ENCODE data around the gene TTPAL.

Gene TTPAL

GRCh38 chr20:44496976-44497375 is 21.3 kb downstream of the TTPAL start:
- DNase-seq (ENCODE audit: low read depth): no peak

- no peak for DNase-seq (ENCODE audit: low read depth)
These were observed 22.1 kb downstream of the TTPAL start for GRCh38 chr20:44497761-44498160.

GRCh38 chr20:44500221-44500620 is 24.5 kb downstream of the TTPAL start:
- DNase-seq (ENCODE audit: low read depth): no peak

GRCh38 chr20:44501448-44501847 is 25.8 kb downstream of the TTPAL start:
- no peak for DNase-seq (ENCODE audit: low read depth)

GRCh38 chr20:44502968-44503367 is 27.3 kb downstream of the TTPAL start:
- no peak for DNase-seq (ENCODE audit: low read depth)

GRCh38 chr20:44504402-44505307 is 29.0 kb downstream of the TTPAL start:
- no peak for DNase-seq (ENCODE audit: low read depth)

- no peak for DNase-seq (ENCODE audit: low read depth)
These were observed 34.1 kb downstream of the TTPAL start for GRCh38 chr20:44509762-44510161.

GRCh38 chr20:44513871-44514270 is 38.2 kb downstream of the TTPAL start:
- DNase-seq (ENCODE audit: low read depth): no peak

- no peak for DNase-seq (ENCODE audit: low read depth)
These were observed 40.8 kb downstream of the TTPAL start for GRCh38 chr20:44516491-44516890.

- DNase-seq (ENCODE audit: low read depth): no peak
These were observed 41.8 kb downstream of the TTPAL start for GRCh38 chr20:44517454-44517853.

- DNase-seq (ENCODE audit: low read depth): no peak
These were observed 42.6 kb downstream of the TTPAL start for GRCh38 chr20:44518248-44518647.

GRCh38 chr20:44520881-44521280 is 45.2 kb downstream of the TTPAL start:
- no peak for DNase-seq (ENCODE audit: low read depth)

GRCh38 chr20:44521484-44522481 is 46.1 kb downstream of the TTPAL start, which contains the start of gene SERINC3:
Gene SERINC3, minus strand, starts transcription at chr20:44522070. Its CDS starts 119 bp downstream, at chr20:44521951.
- peak; percentile 97 for DNase-seq (ENCODE audit: low read depth)

- no peak for DNase-seq (ENCODE audit: low read depth)
These were observed 47.2 kb downstream of the TTPAL start for GRCh38 chr20:44522841-44523240.

- no peak for DNase-seq (ENCODE audit: low read depth)
These were observed 48.1 kb downstream of the TTPAL start for GRCh38 chr20:44523746-44524145.

- no peak for DNase-seq (ENCODE audit: low read depth)
These were observed 50.5 kb downstream of the TTPAL start for GRCh38 chr20:44526129-44526528.

- DNase-seq (ENCODE audit: low read depth): no peak
These were observed 52.1 kb downstream of the TTPAL start for GRCh38 chr20:44527716-44528199.

GRCh38 chr20:44528309-44528708 is 52.6 kb downstream of the TTPAL start:
- no peak for DNase-seq (ENCODE audit: low read depth)

- no peak for DNase-seq (ENCODE audit: low read depth)
These were observed 56.7 kb downstream of the TTPAL start for GRCh38 chr20:44532259-44532980.

GRCh38 chr20:44532981-44533331 is 57.3 kb downstream of the TTPAL start:
- no peak for DNase-seq (ENCODE audit: low read depth)

- no peak for DNase-seq (ENCODE audit: low read depth)
These were observed 58.3 kb downstream of the TTPAL start for GRCh38 chr20:44533928-44534327.

GRCh38 chr20:44536175-44536574 is 60.5 kb downstream of the TTPAL start:
- no peak for DNase-seq (ENCODE audit: low read depth)

Measured in T follicular helper cell (primary cell).